ELR (cell line): ENCODE measurements around the gene LRCH1.

Experiments
- DNase-seq: peaks from one replicate; pipeline ENCODE4 v3.0.0-alpha.2; 2015; ENCODE audit warnings: low read depth

The LRCH1 gene

GRCh38 chr13:46615888-46616531 is 63.0 kb downstream of the LRCH1 start:
- no peak for DNase-seq

GRCh38 chr13:46617229-46617721 is 64.3 kb downstream of the LRCH1 start:
- DNase-seq, result no peak

DNA sequence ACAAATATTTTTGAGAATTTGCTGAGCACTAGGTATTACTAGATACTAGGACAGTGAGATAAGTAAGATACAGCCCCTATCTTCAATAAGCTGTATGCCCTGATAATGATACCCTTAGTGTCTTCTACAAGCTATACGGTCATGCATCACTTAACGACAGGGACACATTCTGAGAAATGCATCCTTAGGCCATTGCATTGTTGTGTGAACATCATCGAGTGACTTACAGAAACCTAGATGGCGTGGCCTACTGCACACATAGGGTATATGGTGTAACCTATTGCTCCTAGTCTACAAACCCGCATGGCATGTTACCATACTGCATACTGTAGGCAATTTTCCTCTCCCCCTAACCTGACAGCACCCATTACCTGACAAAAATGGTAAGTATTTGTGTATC is 64.9 kb downstream of the LRCH1 start:
- no peak for DNase-seq

GRCh38 chr13:46618694-46619254 is 65.8 kb downstream of the LRCH1 start:
- DNase-seq, result no peak

DNA sequence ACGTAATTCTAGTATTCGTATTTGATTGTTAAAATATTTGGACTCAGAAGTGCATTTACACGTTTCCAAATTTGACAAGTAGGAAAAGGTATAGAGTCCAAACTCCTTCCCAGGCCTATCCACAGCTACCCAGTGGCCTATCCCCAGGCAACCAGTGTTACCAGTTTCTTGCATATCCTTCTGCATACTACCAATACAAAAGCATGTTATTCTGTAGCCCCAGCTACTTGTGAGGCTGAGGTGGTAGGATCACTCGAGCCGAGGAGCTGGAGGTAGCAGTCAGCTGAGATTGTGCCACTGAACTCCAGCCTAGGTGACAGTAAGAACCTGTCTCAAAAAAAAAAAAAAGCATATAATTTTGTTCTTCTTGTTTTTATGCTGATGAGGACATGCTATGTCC is 67.1 kb downstream of the LRCH1 start:
- DNase-seq, result no peak

GRCh38 chr13:46620471-46620870 is 67.5 kb downstream of the LRCH1 start:
- DNase-seq, result no peak

DNA sequence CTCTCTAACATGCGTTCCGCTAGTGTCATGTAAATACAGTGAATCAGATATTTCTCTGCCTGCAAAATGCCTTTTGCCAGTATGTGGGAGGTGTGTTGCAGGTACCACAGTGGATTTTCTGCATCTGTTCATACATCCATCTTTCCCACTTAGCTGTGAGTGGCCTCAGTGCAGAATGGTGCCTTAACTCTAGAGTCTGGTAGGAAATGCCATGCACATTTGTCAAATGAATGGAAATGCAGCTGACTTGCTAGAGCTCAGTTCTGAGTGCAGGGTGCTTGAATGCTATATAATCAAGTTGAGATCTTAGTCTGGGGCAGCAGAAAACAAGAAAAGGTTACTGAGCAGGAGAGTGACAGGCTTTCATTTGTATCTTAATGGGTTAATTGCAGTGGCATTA is 68.2 kb downstream of the LRCH1 start:
- peak; percentile 22 for DNase-seq

DNA sequence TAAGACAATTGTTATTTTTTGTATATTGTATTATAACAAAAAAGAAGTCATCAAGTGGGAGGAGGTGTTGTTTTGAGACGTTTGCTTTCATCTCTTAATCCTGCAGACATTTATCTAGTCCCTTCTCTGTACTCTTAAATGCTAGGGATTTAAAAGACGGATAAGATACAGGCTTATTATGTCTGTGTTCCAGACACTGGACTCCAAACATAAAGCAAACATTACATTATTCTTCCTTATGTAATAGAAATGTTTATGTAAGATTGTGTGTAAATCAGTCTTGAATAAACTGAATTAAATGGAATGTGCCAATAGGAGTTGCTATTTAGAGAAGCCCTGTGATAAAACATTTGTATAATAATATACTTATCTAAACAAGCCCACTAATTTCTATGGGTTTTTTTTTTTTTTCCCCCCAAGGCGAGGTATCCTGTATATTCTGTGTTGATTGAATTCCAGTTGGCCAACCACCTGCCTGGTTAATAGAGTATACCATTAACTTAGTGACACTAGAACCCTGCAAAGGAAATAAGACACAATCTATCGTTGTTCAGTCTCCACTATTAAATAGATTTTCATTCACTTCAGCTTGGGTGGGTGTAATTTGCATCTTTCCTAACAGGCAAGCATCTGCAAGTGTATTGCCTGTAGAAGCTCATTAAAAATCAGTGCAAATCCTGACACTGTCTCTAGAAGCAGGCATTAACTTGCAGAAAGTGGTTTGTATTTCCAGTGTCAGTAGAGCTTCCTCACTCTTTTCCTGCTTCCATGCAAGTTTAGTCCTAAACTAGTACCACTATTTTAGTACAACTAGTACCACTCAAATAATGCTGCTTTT is 69.0 kb downstream of the LRCH1 start:
- DNase-seq, result no peak

- DNase-seq, result peak; percentile 29
These were observed 69.8 kb downstream of the LRCH1 start for GRCh38 chr13:46622630-46623256.

DNA sequence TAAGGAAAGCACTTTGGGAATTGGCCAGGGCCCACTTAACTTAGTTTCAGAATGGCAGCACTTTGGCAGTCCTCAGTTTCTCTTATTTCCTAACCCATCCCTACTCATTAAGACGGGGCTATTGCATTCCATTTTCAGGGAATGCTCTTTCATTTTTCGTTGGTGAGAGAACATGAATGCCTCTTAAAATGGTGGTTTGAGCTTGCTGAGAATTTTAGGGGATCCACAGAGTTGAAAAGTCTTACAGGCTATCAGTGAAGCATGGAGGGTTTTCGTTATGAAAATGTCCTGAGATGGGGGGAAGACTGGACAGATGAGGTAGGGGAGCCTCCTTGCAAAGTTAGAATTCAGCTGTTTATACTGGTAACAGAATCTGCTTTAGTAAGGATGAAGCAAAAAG is 71.4 kb downstream of the LRCH1 start:
- no peak for DNase-seq

GRCh38 chr13:46624821-46625220 is 71.9 kb downstream of the LRCH1 start:
- no peak for DNase-seq

DNA sequence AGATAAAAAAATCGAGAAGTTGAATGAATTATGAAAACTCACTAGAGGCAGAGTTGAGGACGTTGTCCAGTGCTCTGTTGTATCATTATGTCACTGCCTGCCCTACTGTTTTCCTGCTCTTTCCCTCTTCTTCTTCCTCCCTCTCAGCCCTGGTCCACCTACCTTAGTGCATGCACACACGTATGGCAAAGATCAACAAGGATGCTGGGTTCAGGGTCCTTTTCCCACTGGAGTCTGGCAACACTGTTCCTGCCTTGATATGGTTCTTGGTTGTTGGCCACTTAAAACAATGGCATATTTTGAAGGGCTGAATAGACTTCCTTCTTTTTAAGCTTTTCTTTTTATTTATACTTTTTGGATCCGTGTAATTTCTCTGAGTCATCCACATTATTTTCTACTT is 74.5 kb downstream of the LRCH1 start:
- no peak for DNase-seq

GRCh38 chr13:46628622-46629365 is 75.8 kb downstream of the LRCH1 start:
- DNase-seq, result no peak

- no peak for DNase-seq
These were observed 76.9 kb downstream of the LRCH1 start for GRCh38 chr13:46629811-46630413.

- no peak for DNase-seq
These were observed 77.6 kb downstream of the LRCH1 start for GRCh38 chr13:46630431-46631178.

DNA sequence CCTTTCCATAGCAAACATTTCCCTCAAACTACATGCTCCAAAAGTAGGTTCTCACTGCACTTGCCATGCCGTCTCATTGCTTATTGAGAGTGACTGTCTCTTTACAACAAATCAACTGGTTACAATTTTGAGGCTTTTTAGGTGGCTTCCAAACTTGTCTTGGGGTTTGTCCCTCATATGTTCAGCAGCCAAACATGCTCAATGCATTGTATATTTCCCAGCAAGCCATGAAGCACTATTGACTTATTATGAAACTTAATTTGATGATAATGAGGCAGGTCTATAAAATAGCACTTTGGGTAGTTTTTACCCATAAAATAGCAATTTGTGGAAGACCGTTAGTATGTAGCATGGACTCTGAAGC is 78.2 kb downstream of the LRCH1 start:
- DNase-seq, result no peak

- peak; percentile 30 for DNase-seq
These were observed 79.2 kb downstream of the LRCH1 start for GRCh38 chr13:46632176-46632575.

- peak; percentile 87 for DNase-seq
These were observed 80.4 kb downstream of the LRCH1 start for GRCh38 chr13:46633416-46633815.

- DNase-seq, result no peak
These were observed 83.5 kb downstream of the LRCH1 start for GRCh38 chr13:46636451-46636850.

- no peak for DNase-seq
These were observed 84.2 kb downstream of the LRCH1 start for GRCh38 chr13:46637213-46637612.

DNA sequence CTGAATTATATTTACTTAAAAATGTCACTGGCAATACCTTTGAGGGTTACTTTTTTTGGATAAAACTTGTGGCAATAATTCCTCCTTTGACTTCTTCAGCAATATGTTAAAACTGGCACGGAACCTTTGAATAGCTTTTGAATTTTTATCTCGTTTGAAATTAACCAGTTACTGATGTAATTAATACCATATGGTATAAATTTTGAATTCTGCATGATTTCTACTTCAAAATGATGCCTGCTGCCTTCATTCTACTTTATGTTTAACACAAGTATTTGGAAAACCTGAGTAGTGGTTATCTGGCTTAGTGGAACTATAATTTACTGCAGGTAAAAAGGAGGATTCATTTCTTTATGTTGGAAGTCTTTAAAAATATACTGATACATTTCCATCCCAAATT is 85.3 kb downstream of the LRCH1 start:
- DNase-seq, result no peak
